Kidney capillary endothelial cell (primary cell): ENCODE results near the gene UNC5A.

ENCODE experiments used
- DNase-seq: peaks from one replicate; pipeline ENCODE4 v3.0.0-alpha.2; 2018; ENCODE audit warnings: low spot score

The UNC5A gene

GRCh38 chr5:176810081-176810597 lies at the start of gene UNC5A:
Gene UNC5A, plus strand, starts transcription at chr5:176810559. Its CDS starts 192 bp downstream, at chr5:176810751.
- no peak for DNase-seq

GRCh38 chr5:176761755-176762154 lies 48.6 kb upstream of the UNC5A start:
- DNase-seq = no peak

- DNase-seq = no peak
Measured at GRCh38 chr5:176762489-176762888, 47.9 kb upstream of the UNC5A start.

- DNase-seq = no peak
Measured at GRCh38 chr5:176765687-176766086, 44.7 kb upstream of the UNC5A start.

GRCh38 chr5:176768174-176768970 lies 42.0 kb upstream of the UNC5A start:
- no peak for DNase-seq

- DNase-seq = no peak
Measured at GRCh38 chr5:176769911-176770310, 40.4 kb upstream of the UNC5A start.

GRCh38 chr5:176770431-176770830 lies 39.9 kb upstream of the UNC5A start:
- DNase-seq = no peak

GRCh38 chr5:176771102-176771845 lies 39.1 kb upstream of the UNC5A start:
- DNase-seq = no peak

- no peak for DNase-seq
Measured at GRCh38 chr5:176772271-176773210, 37.8 kb upstream of the UNC5A start.

- no peak for DNase-seq
Measured at GRCh38 chr5:176773408-176774035, 36.8 kb upstream of the UNC5A start.

GRCh38 chr5:176774216-176775171 lies 35.9 kb upstream of the UNC5A start:
- no peak for DNase-seq

- DNase-seq = no peak
Measured at GRCh38 chr5:176775409-176775808, 35.0 kb upstream of the UNC5A start.

GRCh38 chr5:176776141-176776865 lies 34.1 kb upstream of the UNC5A start:
- no peak for DNase-seq

GRCh38 chr5:176776916-176777315 lies 33.4 kb upstream of the UNC5A start:
- no peak for DNase-seq

- no peak for DNase-seq
Measured at GRCh38 chr5:176778921-176779465, 31.4 kb upstream of the UNC5A start.

GRCh38 chr5:176779537-176779936 lies 30.8 kb upstream of the UNC5A start:
- DNase-seq = no peak

GRCh38 chr5:176780176-176781053 lies 29.9 kb upstream of the UNC5A start:
- DNase-seq = no peak

- DNase-seq = no peak
Measured at GRCh38 chr5:176781054-176781375, 29.3 kb upstream of the UNC5A start.
